SU-DHL-6 (cell line): Measurements from ENCODE around the gene CXXC5.

ENCODE experiments used
- H2AFZ ChIP-seq: fragments of 200-600 bp; sonication (generic); 2 replicates; pipeline ENCODE4 v1.6.1; 2014; ENCODE audit warnings: low read depth, mild to moderate bottlenecking, moderate library complexity, mixed read lengths, antibody characterized with exemption, low read length; ENCODE audit not compliant: severe bottlenecking
- H3F3A ChIP-seq: fragments of 200-600 bp; shearing (Covaris generic); 2 replicates; pipeline ENCODE4 v1.6.0; 2016; ENCODE audit warnings: antibody characterized with exemption, mild to moderate bottlenecking; ENCODE audit not compliant: insufficient read depth
- H3K27ac ChIP-seq: fragments of 200-600 bp; sonication (generic); 2 replicates; pipeline ENCODE4 v1.5.1; 2016; ENCODE audit warnings: low read depth, mild to moderate bottlenecking, low read length, moderate library complexity, mixed read lengths
- H3K27me3 ChIP-seq: fragments of 200-600 bp; sonication (generic), shearing (Covaris generic); 2 replicates; pipeline ENCODE4 v1.6.0; 2014; ENCODE audit warnings: mild to moderate bottlenecking, low read length
- H3K36me3 ChIP-seq: fragments of 200-600 bp; sonication (generic); 2 replicates; pipeline ENCODE4 v1.6.1; 2014; ENCODE audit warnings: mild to moderate bottlenecking, low read length, mixed read lengths
- H3K4me2 ChIP-seq: fragments of 300-600, 200-600 bp; shearing (Covaris generic), sonication (generic); 2 replicates; pipeline ENCODE4 v1.6.0; 2014; ENCODE audit warnings: low read length, low read depth, mild to moderate bottlenecking; ENCODE audit not compliant: poor library complexity, severe bottlenecking
- H3K4me3 ChIP-seq: fragments of 200-600 bp; sonication (generic); 2 replicates; pipeline ENCODE4 v1.5.1; 2014; ENCODE audit warnings: antibody characterized with exemption, low read length, mild to moderate bottlenecking, mixed read lengths; ENCODE audit not compliant: insufficient read depth, poor library complexity, severe bottlenecking
- H3K79me2 ChIP-seq: fragments of 200-600 bp; sonication (generic); 2 replicates; pipeline ENCODE4 v1.6.1; 2014; ENCODE audit warnings: mild to moderate bottlenecking, low read length, moderate library complexity; ENCODE audit not compliant: insufficient read depth
- H3K9ac ChIP-seq: fragments of 200-600 bp; sonication (generic); 2 replicates; pipeline ENCODE4 v1.7.0; 2014; ENCODE audit warnings: mild to moderate bottlenecking, low read length
- H3K9me2 ChIP-seq: fragments of 200-600 bp; sonication (generic); replicated peaks from 2 replicates; pipeline ENCODE4 v1.6.1; 2014; ENCODE audit warnings: low read length; ENCODE audit not compliant: insufficient read depth
- H3K9me3 ChIP-seq: fragments of 200-600 bp; sonication (generic); 2 replicates; pipeline ENCODE4 v1.6.1; 2014; ENCODE audit warnings: low read length, mixed read lengths; ENCODE audit not compliant: insufficient read depth
- H4K20me1 ChIP-seq: fragments of 200-600 bp; sonication (generic); 2 replicates; pipeline ENCODE4 v1.6.1; 2014; ENCODE audit warnings: low read depth, mild to moderate bottlenecking, antibody characterized with exemption, low read length, moderate library complexity, mixed read lengths
- EZH2phosphoT487 ChIP-seq: fragments of 200-600 bp; sonication (generic), shearing (Covaris generic); conservative IDR thresholded peaks from 2 replicates; pipeline ENCODE4 v1.6.1; 2018; ENCODE audit warnings: mild to moderate bottlenecking, antibody characterized with exemption, low read length, moderate library complexity, mixed read lengths
- TF ChIP-seq, protein P1 (sequence below): fragments of 200-600 bp; sonication (generic); IDR thresholded peaks from one replicate; pipeline ENCODE4 v1.5.1; 2017; ENCODE audit warnings: antibody characterized with exemption, mild to moderate bottlenecking, low read length, moderate library complexity; ENCODE audit not compliant: insufficient read depth, poor library complexity, severe bottlenecking

CXXC5 gene

GRCh38 chr5:139681466-139681865 lies 33.3 kb downstream of the CXXC5 start:
- Histone ChIP-seq H3F3A (no peaks in the 10 kb centered on the region), H3K36me3 (0 out of 2 replicates have a peak, but pooled peaks cover 6% of the 10 kb centered on the region), H3K9me2 (no peaks in the 10 kb centered on the region), H3K9me3 (no peaks in the 10 kb centered on the region), H3K27ac (no peak overlapping the region), H3K9ac (no peak overlapping the region), H3K27me3 (no peaks in the 10 kb centered on the region), H3K4me3 (no peak overlapping the region), H4K20me1 (no peaks in the 10 kb centered on the region), H3K4me2 (no peak overlapping the region), H3K79me2 (peaks cover 31% of the 10 kb centered on the region), H2AFZ (no peak overlapping the region)
- TF ChIP-seq, protein P1, sequence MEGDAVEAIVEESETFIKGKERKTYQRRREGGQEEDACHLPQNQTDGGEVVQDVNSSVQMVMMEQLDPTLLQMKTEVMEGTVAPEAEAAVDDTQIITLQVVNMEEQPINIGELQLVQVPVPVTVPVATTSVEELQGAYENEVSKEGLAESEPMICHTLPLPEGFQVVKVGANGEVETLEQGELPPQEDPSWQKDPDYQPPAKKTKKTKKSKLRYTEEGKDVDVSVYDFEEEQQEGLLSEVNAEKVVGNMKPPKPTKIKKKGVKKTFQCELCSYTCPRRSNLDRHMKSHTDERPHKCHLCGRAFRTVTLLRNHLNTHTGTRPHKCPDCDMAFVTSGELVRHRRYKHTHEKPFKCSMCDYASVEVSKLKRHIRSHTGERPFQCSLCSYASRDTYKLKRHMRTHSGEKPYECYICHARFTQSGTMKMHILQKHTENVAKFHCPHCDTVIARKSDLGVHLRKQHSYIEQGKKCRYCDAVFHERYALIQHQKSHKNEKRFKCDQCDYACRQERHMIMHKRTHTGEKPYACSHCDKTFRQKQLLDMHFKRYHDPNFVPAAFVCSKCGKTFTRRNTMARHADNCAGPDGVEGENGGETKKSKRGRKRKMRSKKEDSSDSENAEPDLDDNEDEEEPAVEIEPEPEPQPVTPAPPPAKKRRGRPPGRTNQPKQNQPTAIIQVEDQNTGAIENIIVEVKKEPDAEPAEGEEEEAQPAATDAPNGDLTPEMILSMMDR: no peak
- no peak for TF ChIP-seq EZH2phosphoT487

DNA sequence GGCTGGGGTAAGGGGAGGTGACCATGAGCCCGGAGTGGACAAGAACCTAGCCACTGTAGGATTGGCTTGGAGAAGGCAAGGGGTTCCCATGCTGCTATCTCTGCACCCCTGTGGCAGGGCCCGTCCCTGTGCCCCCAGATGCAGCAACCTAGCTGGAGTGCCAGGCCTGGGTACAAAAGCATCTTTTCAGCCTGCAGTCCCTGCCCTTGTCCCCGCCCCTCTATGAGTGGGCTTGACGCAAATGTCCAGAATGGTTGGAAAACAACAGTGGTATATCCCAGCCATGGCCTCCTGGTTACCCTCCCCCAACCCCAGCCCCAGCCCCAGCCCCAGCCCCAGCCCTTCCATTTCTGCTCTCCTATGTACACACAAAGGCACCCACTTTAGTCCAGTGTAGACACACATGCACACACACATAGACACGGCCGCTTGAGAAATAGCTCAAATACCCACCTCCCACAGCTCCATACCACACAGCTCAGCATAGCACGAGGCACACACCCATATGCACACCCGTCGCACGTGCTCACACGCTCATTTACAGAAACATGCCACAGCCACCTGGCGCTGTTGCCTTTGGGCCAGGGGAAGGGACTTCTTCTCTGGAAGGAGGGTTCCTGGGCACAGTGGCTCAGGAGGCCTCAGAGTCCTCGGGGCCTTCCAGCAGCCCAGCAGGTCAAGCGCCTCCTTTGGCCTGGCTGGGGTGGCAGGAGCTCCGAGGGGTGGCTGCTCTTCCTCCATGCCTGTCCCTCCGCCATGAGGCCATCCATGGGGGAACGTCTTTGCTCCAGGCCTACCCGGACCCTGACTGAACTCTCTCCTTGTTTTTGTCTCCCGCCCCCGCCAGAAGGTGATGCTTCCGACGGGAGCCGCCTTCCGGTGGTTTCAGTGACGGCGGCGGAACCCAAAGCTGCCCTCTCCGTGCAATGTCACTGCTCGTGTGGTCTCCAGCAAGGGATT lies 34.1 kb downstream of the CXXC5 start:
- no peak overlapping the region for H3K4me2 ChIP-seq
- TF ChIP-seq, protein P1: no peak
- TF ChIP-seq EZH2phosphoT487: no peak
- no peak overlapping the region for H3K27ac ChIP-seq
- H2AFZ ChIP-seq: no peak overlapping the region
- no peak overlapping the region for H3K4me3 ChIP-seq
- H3K36me3 ChIP-seq: 0 out of 2 replicates have a peak, but pooled peaks cover 6% of the 10 kb centered on the region
- no peaks in the 10 kb centered on the region for H3K9me3 ChIP-seq
- H3K79me2 ChIP-seq: peaks cover 22% of the 10 kb centered on the region; the same call in 1 of the 2 replicates
- H3F3A ChIP-seq: no peaks in the 10 kb centered on the region; the same call in 1 of the 2 replicates
- H3K27me3 ChIP-seq: no peaks in the 10 kb centered on the region
- no peak overlapping the region for H3K9ac ChIP-seq
- H3K9me2 ChIP-seq: no peaks in the 10 kb centered on the region
- no peaks in the 10 kb centered on the region for H4K20me1 ChIP-seq

DNA sequence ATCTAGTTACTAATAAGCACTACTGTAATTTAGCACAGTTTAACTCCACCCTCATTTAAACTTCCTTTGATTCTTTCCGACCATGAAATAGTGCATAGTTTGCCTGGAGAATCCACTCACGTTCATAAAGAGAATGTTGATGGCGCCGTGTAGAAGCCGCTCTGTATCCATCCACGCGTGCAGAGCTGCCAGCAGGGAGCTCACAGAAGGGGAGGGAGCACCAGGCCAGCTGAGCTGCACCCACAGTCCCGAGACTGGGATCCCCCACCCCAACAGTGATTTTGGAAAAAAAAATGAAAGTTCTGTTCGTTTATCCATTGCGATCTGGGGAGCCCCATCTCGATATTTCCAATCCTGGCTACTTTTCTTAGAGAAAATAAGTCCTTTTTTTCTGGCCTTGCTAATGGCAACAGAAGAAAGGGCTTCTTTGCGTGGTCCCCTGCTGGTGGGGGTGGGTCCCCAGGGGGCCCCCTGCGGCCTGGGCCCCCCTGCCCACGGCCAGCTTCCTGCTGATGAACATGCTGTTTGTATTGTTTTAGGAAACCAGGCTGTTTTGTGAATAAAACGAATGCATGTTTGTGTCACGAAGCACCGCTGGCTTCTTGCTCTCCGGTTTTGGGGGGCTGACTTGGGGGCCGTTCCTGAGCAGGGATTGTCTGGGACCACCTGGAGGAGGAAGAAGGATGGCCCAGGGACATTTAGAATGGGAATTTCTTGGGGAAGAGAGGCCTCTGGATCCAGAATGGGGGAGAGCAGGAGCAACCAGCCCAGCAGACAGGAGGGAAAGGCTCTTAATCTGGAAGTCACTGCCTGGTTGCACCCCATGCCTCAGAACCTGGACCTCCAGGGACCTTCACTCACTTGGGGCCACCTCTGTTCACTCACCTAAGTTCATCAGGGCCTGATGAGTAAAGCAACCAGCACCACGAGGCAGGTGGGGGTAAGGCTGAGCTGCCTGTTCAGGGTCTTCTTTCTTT lies 35.4 kb downstream of the CXXC5 start:
- no peak overlapping the region for H3K27ac ChIP-seq
- 0 out of 2 replicates have a peak, but pooled peaks cover 6% of the 10 kb centered on the region for H3K36me3 ChIP-seq
- H3K27me3 ChIP-seq: no peaks in the 10 kb centered on the region
- H3F3A ChIP-seq: peaks cover 1% of the 10 kb centered on the region
- H3K9me3 ChIP-seq: no peaks in the 10 kb centered on the region
- H4K20me1 ChIP-seq: no peaks in the 10 kb centered on the region
- no peak overlapping the region for H3K9ac ChIP-seq
- peaks cover 10% of the 10 kb centered on the region; the same call in 1 of the 2 replicates for H3K79me2 ChIP-seq
- no peak overlapping the region for H3K4me2 ChIP-seq
- no peaks in the 10 kb centered on the region for H3K9me2 ChIP-seq
- H2AFZ ChIP-seq: no peak overlapping the region
- TF ChIP-seq EZH2phosphoT487: no peak
- TF ChIP-seq, protein P1: no peak
- no peak overlapping the region for H3K4me3 ChIP-seq
